Esophagus squamous epithelium (tissue), 4 donors: Measurements from ENCODE around the gene COX8A.

Experiments
- CTCF ChIP-seq, 6 experiments: fragments of 450-650 bp in 4 of 6; fragments of 200-600 bp in 2 of 6; sonication (generic) in 2 of 6; IDR thresholded peaks; one replicate each; pipeline ENCODE4 v1.5.1; 2016 to 2019; ENCODE audit warnings: antibody characterized with exemption in 6 of 6, mild to moderate bottlenecking in 4 of 6, moderate library complexity in 4 of 6
- POLR2A ChIP-seq, 4 donors: fragments of 450-650 bp; IDR thresholded peaks; one replicate each; pipeline ENCODE4 v1.6.1; 2017; ENCODE audit warnings: antibody characterized with exemption in 4 of 4, mild to moderate bottlenecking in 4 of 4, moderate library complexity in 3 of 4

GRCh38 chr11:63951779-63952536, 22.5 kb upstream of the COX8A start:
- TF ChIP-seq CTCF (IDR thresholded peaks at IDR 0.05) = peak in 1 of 6 experiments; percentile 2
- TF ChIP-seq POLR2A (IDR thresholded peaks at IDR 0.05) = no peak
